HuH-7.5 (cell line): ENCODE data around the gene PLEKHH1.

Experiments
- DNase-seq: peaks from one replicate; pipeline ENCODE4 v3.0.0; 2011; ENCODE audit warnings: low spot score

The PLEKHH1 gene

GRCh38 chr14:67567654-67568053 lies 34.6 kb downstream of the PLEKHH1 start:
- no peak for DNase-seq

- DNase-seq: no peak
These were observed 36.0 kb downstream of the PLEKHH1 start for GRCh38 chr14:67569011-67569650.

- no peak for DNase-seq
These were observed 36.7 kb downstream of the PLEKHH1 start for GRCh38 chr14:67569651-67570290.

GRCh38 chr14:67570453-67570852 lies 37.4 kb downstream of the PLEKHH1 start:
- DNase-seq: no peak

GRCh38 chr14:67571275-67571990 lies 38.3 kb downstream of the PLEKHH1 start:
- peak; percentile 71 for DNase-seq

GRCh38 chr14:67571991-67572323 lies 38.9 kb downstream of the PLEKHH1 start:
- no peak for DNase-seq

- DNase-seq: no peak
These were observed 39.5 kb downstream of the PLEKHH1 start for GRCh38 chr14:67572608-67573007.

GRCh38 chr14:67573228-67574010 lies 40.3 kb downstream of the PLEKHH1 start:
- no peak for DNase-seq

- no peak for DNase-seq
These were observed 41.1 kb downstream of the PLEKHH1 start for GRCh38 chr14:67574156-67574555.

- no peak for DNase-seq
These were observed 41.7 kb downstream of the PLEKHH1 start for GRCh38 chr14:67574806-67575205.

- DNase-seq: no peak
These were observed 42.6 kb downstream of the PLEKHH1 start for GRCh38 chr14:67575684-67576083.

GRCh38 chr14:67576216-67576955 lies 43.3 kb downstream of the PLEKHH1 start:
- DNase-seq: no peak

- DNase-seq: no peak
These were observed 44.2 kb downstream of the PLEKHH1 start for GRCh38 chr14:67577181-67577808.

GRCh38 chr14:67577909-67578749 lies 45.0 kb downstream of the PLEKHH1 start:
- DNase-seq: no peak

- DNase-seq: no peak
These were observed 46.0 kb downstream of the PLEKHH1 start for GRCh38 chr14:67579040-67579439.

- no peak for DNase-seq
These were observed 46.5 kb downstream of the PLEKHH1 start for GRCh38 chr14:67579636-67580035.

GRCh38 chr14:67580336-67581171 lies 47.5 kb downstream of the PLEKHH1 start:
- no peak for DNase-seq

- DNase-seq: no peak
These were observed 48.6 kb downstream of the PLEKHH1 start for GRCh38 chr14:67581643-67582042.

- DNase-seq: no peak
These were observed 49.0 kb downstream of the PLEKHH1 start for GRCh38 chr14:67582061-67582460.
